Cardiac ventricle fibroblast (primary cell): Measurements from ENCODE around the gene PCDHGA8. TPM values are rescaled to one million over a fixed set of nuclear protein-coding genes. Genes with fewer than 3 reads are reported as not detected.

Experiments
- total RNA-seq: library from RNA; depleted of rRNA; stranded (reverse); fragments of >200 nt; gene quantifications from 2 replicates; pipeline ENCODE4 v1.2.3, GENCODE V29; 2015

PCDHGA8 gene
- total RNA-seq, result 1.4 and 1.5 TPM in 2 replicates

GRCh38 chr5:141392429-141393198 is at the start of gene PCDHGA8:
PCDHGA8 (plus strand) TSS chr5:141392633; CDS start chr5:141392814, 181 bp downstream.

DNA sequence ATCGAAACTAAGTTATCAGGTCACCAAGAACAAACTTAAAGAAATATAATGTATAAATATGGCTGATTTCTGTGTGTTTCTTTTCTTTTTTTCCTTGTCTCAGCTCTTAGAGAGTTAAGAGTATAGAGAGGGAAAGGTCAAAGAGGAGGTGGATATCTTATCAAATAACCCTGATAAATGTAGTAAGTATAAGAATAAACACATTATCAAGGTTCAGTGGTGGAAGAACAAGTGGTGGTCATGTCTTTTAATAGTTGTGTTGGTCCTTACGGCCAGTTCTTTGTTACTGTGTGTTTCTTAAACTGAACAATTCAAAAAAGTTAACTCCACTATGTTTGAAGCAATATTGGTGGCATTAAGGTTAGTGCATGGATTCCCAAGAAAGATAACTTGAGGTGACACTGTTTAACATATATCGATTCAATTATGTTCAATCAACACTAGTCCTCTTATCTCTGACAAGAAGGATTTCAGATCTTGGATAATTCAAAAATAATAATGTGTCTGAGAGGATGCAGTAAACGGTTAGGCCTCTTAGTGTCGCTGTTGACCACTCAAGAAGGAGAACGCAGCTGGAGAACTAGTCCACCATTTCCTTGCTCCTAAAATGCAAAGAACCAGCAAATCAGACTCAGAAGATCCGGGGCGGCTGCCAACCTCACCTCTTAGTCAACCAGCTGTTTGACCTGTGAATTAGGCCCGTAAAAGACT is 49.0 kb upstream of the PCDHGA8 start, which contains the start of gene PCDHGA3:
TSS of gene PCDHGA3 (plus strand) at position 588 of the 711 bp plus-strand sequence. CDS start 205 bp downstream, outside the sequence.

DNA sequence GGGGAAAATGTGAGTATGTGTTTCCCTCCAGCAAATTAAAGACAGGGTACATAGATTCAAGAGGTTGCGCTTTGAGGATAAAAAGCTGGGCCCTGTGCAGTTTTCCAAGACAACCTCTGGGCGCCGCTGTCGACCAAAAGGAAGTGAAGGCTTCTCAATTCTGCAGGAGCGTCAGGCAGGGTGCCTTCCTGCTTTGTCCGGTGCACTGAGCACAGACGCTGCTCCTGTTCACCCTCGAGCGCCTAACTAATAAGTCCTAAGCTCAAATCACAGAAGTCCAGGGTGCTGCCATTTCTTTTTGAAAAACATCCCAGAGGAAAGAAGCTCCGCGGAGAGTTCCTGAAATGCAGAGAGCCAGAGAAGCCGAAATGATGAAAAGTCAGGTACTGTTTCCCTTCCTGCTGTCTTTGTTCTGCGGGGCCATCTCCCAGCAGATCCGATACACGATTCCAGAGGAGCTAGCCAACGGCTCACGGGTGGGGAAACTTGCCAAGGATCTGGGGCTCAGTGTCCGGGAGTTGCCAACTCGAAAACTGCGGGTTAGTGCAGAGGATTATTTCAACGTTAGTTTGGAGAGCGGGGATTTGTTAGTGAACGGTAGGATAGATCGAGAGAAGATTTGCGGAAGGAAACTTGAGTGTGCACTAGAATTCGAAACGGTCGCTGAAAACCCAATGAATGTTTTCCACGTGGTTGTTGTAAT is 42.4 kb upstream of the PCDHGA8 start, which contains the start of gene PCDHGB1:
TSS of gene PCDHGB1 (plus strand) at position 183 of the 703 bp plus-strand sequence. CDS start at position 345, 162 bp downstream.

DNA sequence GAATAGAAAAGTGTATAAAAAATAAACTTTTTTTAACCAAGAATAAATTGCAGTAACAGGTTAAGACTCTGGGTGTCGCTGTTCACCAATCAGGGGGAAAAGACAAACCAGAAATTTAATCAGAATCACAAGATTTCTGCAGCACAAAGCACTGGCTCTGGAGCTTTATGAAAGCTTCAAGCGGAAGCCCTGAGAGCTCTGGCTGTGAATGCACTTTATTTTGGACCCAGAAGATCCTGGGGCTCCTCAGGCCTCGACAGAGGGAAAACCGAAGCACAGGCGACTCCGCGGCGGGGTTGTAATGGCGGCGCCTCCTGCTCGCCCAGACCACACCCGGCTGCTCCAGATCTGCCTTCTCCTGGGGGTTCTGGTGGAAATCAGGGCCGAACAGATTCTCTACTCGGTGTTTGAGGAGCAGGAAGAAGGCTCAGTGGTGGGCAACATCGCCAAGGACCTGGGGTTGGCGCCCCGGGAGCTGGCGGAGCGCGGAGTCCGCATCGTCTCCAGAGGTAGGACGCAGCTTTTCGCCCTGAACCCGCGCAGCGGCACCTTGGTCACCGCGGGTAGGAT is 37.4 kb upstream of the PCDHGA8 start, which contains the start of gene PCDHGA4:
TSS of gene PCDHGA4 (plus strand) at position 122 of the 570 bp plus-strand sequence. CDS start at position 209, 87 bp downstream.

GRCh38 chr5:141359790-141360426 is 32.5 kb upstream of the PCDHGA8 start, which contains the start of gene PCDHGB2:
PCDHGB2 (plus strand) TSS chr5:141359994; CDS start chr5:141360136, 142 bp downstream.

GRCh38 chr5:141363952-141364660 is 28.3 kb upstream of the PCDHGA8 start, which contains the start of gene PCDHGA5:
PCDHGA5 (plus strand) TSS chr5:141364162; CDS start chr5:141364331, 169 bp downstream.

GRCh38 chr5:141369994-141370848 is 22.2 kb upstream of the PCDHGA8 start, which contains the start of gene PCDHGB3:
PCDHGB3 (plus strand) TSS chr5:141370242; CDS start chr5:141370395, 153 bp downstream.

DNA sequence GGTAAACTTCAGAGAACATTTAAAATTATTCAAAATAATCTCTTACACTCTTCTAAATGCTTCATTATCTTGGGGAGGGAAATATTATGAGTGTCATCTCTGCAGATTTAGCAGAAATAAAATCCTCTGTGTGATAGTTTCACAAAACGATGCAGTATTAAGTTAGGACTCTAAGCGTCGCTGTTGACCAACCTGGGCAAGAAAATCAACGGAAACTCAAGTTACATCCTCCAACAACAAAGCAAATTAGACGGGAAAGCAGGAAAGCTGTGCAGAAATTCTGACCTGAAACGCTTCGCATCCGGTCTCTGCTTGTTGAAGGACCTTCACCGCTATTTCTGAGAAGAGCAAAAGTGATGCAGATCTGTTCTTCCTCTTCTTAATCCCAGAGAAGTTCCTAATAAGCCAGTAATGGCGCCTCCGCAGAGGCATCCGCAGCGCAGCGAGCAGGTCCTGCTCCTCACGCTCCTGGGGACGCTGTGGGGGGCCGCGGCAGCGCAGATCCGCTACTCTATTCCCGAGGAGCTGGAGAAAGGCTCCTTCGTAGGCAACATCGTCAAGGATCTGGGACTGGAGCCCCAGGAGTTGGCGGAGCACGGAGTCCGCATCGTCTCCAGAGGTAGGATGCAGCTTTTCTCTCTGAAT is 18.6 kb upstream of the PCDHGA8 start, which contains the start of gene PCDHGA6:
TSS of gene PCDHGA6 (plus strand) at position 219 of the 645 bp plus-strand sequence. CDS start at position 412, 193 bp downstream.

GRCh38 chr5:141382469-141383294 is 9.8 kb upstream of the PCDHGA8 start, which contains the start of gene PCDHGA7:
PCDHGA7 (plus strand) TSS chr5:141382742; CDS start chr5:141382900, 158 bp downstream.

GRCh38 chr5:141387557-141388311 is 4.7 kb upstream of the PCDHGA8 start, which contains the start of gene PCDHGB4:
PCDHGB4 (plus strand) TSS chr5:141387698; CDS start chr5:141387885, 187 bp downstream.

GRCh38 chr5:141397756-141398551 is 5.5 kb downstream of the PCDHGA8 start, which contains the start of gene PCDHGB5:
PCDHGB5 (plus strand) TSS chr5:141397947; CDS start chr5:141398128, 181 bp downstream.

GRCh38 chr5:141402553-141403243 is 10.3 kb downstream of the PCDHGA8 start, which contains the start of gene PCDHGA9:
PCDHGA9 (plus strand) TSS chr5:141402778; CDS start chr5:141402953, 175 bp downstream.

GRCh38 chr5:141407790-141408505 is 15.5 kb downstream of the PCDHGA8 start, which contains the start of gene PCDHGB6:
PCDHGB6 (plus strand) TSS chr5:141408021; CDS start chr5:141408203, 182 bp downstream.

GRCh38 chr5:141412854-141413539 is 20.6 kb downstream of the PCDHGA8 start, which contains the start of gene PCDHGA10:
PCDHGA10 (plus strand) TSS chr5:141412987; CDS start chr5:141413176, 189 bp downstream.

